Measurements from ENCODE around the gene ITPK1. TPM values are rescaled to one million over a fixed set of nuclear protein-coding genes. Genes with fewer than 3 reads are reported as not detected.

The ITPK1 gene
- total and polyA plus RNA-seq, 2 experiments from 2014 or later, result 18.7 to 35.0 TPM

DNA sequence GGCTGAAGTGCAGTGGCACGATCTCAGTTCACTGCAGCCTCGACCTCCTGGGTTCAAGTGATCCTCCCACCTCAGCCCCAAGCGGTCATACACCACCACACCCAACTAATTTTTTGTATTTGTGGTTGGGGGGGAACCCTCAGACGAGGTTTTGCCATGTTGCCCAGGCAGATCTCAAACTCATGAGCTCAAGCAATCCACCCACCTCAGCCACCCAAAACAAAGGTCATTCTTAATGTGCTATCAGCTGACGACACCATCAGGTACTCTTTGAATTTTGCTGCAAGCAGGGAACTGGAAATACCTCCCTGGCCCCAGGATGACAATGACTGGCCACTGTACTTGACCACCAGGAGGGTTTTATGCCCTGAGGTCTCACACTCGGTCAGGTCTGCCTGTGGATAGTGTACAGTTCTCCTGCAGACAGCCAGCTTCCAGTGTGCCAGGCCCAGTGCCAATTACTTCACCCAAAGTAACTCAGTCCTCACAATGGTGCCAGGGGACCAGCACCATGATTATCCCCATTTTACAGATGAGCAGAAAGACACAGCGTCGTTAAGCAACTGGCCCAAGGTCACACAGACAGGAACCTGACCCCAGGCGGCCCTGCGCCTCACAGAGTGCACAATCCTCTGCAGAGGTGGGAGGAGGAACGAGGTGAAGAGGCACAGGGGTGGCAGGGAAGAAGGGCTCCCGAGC lies 42.9 kb downstream of the ITPK1 start:
- TF ChIP-seq EZH2phosphoT487 (IDR thresholded peaks at IDR 0.05; ENCODE audit: insufficient read depth, low read depth) (no peak), EZH2 (IDR thresholded peaks at IDR 0.05; ENCODE audit: insufficient read depth, poor library complexity, severe bottlenecking) (no peak)
- 93 to 95% methylated on average over 12 of the region's 12 CpGs for WGBS, 2 experiments (ENCODE audit: low coverage in 1 of 2, low lambda C conversion rate in 2 of 2, missing lambda C conversion rate in 2 of 2)
- H3K27ac ChIP-seq, result no peak overlapping the region

DNA sequence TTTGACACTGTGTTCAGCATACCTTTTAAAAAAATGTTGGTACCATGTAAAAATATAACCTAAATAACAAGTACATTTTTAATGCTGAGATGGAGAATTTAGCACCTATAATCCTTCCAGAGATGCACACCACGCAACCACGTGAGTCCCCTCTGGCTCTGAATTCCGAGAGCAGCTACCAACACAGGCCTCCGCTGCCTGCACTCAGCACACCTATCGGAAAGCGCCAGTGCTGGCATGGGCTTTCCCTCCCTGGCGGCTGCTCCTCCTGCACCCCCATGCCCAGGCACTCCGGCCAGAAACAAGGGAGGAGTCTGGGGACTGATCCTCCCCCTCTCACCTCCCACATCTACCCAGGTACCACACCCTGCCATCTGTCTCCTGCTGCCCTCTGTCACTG lies 47.0 kb downstream of the ITPK1 start:
- H3K4me1 ChIP-seq (ENCODE audit: insufficient read depth), result peaks cover 36% of the 10 kb centered on the region
- H3K36me3 ChIP-seq (ENCODE audit: low read depth), result no peaks in the 10 kb centered on the region
- H4K20me1 ChIP-seq (ENCODE audit: insufficient read depth), result no peaks in the 10 kb centered on the region
- no peak overlapping the region for H3K27ac ChIP-seq
- DNase-seq, result no peak
- no peak for TF ChIP-seq EZH2phosphoT487 (IDR thresholded peaks at IDR 0.05; ENCODE audit: insufficient read depth, low read depth)
- no peak for TF ChIP-seq EZH2 (IDR thresholded peaks at IDR 0.05; ENCODE audit: insufficient read depth, poor library complexity, severe bottlenecking)
- H3K4me3 ChIP-seq, result no peak overlapping the region
- H3K79me2 ChIP-seq (ENCODE audit: insufficient read depth), result no peaks in the 10 kb centered on the region
- no peaks in the 10 kb centered on the region; the same call in 1 of the 2 replicates for H3F3A ChIP-seq (ENCODE audit: insufficient read depth)
- no peaks in the 10 kb centered on the region for H3K9me3 ChIP-seq (ENCODE audit: low read depth)
- no peaks in the 10 kb centered on the region for H3K27me3 ChIP-seq (replicated peaks; ENCODE audit: insufficient read depth)
- no peak overlapping the region for H2AFZ ChIP-seq
- H3K4me2 ChIP-seq (ENCODE audit: unreplicated experiment), result no peak overlapping the region
- in situ Hi-C loops (cut with MboI), result no loop called here
- no peak overlapping the region for H3K9ac ChIP-seq
- 95 to 98% methylated on average over 8 of the region's 8 CpGs for WGBS, 2 experiments (ENCODE audit: low coverage in 1 of 2, low lambda C conversion rate in 2 of 2, missing lambda C conversion rate in 2 of 2)
- no peaks in the 10 kb centered on the region for H3K9me2 ChIP-seq (ENCODE audit: insufficient read depth)

More for the DNA sequence above, 42.9 kb downstream of the ITPK1 start:
- H3K9ac ChIP-seq, result no peak overlapping the region
- H3K79me2 ChIP-seq (ENCODE audit: insufficient read depth), result 0 out of 2 replicates have a peak, but pooled peaks cover 3% of the 10 kb centered on the region
- no peaks in the 10 kb centered on the region for H3K36me3 ChIP-seq (ENCODE audit: low read depth)
- H3K9me2 ChIP-seq (ENCODE audit: insufficient read depth), result no peaks in the 10 kb centered on the region
- H3F3A ChIP-seq (ENCODE audit: insufficient read depth), result no peaks in the 10 kb centered on the region
- no peak overlapping the region for H3K4me3 ChIP-seq
- no peak overlapping the region for H2AFZ ChIP-seq
- H3K9me3 ChIP-seq (ENCODE audit: low read depth), result no peaks in the 10 kb centered on the region
- H4K20me1 ChIP-seq (ENCODE audit: insufficient read depth), result no peaks in the 10 kb centered on the region
- in situ Hi-C loops (cut with MboI), result no loop called here
- peaks cover 25% of the 10 kb centered on the region for H3K4me1 ChIP-seq (ENCODE audit: insufficient read depth)
- H3K4me2 ChIP-seq (ENCODE audit: unreplicated experiment), result peak overlapping the region; percentile 34
- no peak for DNase-seq
- no peaks in the 10 kb centered on the region for H3K27me3 ChIP-seq (replicated peaks; ENCODE audit: insufficient read depth)

DNA sequence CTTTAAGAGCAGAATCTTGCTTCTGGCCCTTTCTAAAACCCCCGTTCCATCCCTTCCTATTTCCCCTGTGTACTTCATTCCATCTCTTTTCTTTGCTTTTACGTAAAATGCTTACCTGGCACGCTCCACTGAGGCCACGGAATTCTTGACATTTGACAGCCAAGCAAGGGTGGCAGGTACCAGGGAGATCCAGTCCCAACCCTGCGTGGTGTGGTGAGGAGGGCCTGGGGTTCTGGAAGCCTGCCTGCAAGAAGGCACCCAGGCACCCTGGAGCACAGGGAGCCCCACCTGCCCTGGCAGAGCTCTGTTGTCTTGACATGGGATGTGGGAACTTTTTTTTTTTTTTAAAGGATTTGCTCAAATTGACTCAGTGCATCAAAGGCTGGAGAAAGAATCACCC lies 48.6 kb downstream of the ITPK1 start:
- Histone ChIP-seq H3K9me3 (ENCODE audit: low read depth) (no peaks in the 10 kb centered on the region), H3K79me2 (ENCODE audit: insufficient read depth) (no peaks in the 10 kb centered on the region), H4K20me1 (ENCODE audit: insufficient read depth) (no peaks in the 10 kb centered on the region), H3K9ac (no peak overlapping the region), H3K4me3 (no peak overlapping the region), H3K4me2 (ENCODE audit: unreplicated experiment) (no peak overlapping the region), H3K27ac (no peak overlapping the region), H3K36me3 (ENCODE audit: low read depth) (no peaks in the 10 kb centered on the region), H3K27me3 (replicated peaks; ENCODE audit: insufficient read depth) (no peaks in the 10 kb centered on the region), H3K9me2 (ENCODE audit: insufficient read depth) (no peaks in the 10 kb centered on the region), H3K4me1 (ENCODE audit: insufficient read depth) (peaks cover 20% of the 10 kb centered on the region), H2AFZ (no peak overlapping the region), H3F3A (ENCODE audit: insufficient read depth) (no peaks in the 10 kb centered on the region; the same call in 1 of the 2 replicates)
- no peak for TF ChIP-seq EZH2 (IDR thresholded peaks at IDR 0.05; ENCODE audit: insufficient read depth, poor library complexity, severe bottlenecking)
- 96 to 99% methylated on average over 5 of the region's 5 CpGs for WGBS, 2 experiments (ENCODE audit: low coverage in 1 of 2, low lambda C conversion rate in 2 of 2, missing lambda C conversion rate in 2 of 2)
- DNase-seq, result no peak
- in situ Hi-C loops (cut with MboI), result no loop called here

DNA sequence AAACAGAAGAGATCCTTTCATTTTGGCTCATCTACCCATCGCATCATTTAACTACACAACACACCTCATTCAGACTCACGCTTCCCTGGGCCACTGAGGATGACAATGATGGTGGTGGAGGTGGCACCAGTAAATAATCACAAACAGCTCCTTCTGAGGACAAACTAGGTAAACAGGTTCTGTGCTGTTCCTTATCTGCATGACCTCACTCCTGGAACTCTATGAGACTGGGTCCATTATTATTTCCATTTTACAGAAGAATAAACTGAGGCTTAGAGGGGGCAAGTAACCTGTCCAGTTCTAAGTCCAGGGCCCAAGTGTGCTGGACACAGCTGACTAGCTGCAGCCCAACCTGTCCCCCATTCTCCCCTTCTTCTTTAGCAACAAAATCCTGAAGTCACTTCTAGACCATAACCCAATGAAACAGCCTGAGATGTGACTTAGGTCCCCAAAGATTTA lies 50.4 kb downstream of the ITPK1 start:
- H4K20me1 ChIP-seq (ENCODE audit: insufficient read depth), result no peaks in the 10 kb centered on the region
- H3K9me3 ChIP-seq (ENCODE audit: low read depth), result no peaks in the 10 kb centered on the region
- H3K79me2 ChIP-seq (ENCODE audit: insufficient read depth), result no peaks in the 10 kb centered on the region
- H3K9ac ChIP-seq, result no peak overlapping the region
- H3K27me3 ChIP-seq (replicated peaks; ENCODE audit: insufficient read depth), result no peaks in the 10 kb centered on the region
- no peak overlapping the region for H3K4me3 ChIP-seq
- no peaks in the 10 kb centered on the region for H3K9me2 ChIP-seq (ENCODE audit: insufficient read depth)
- no peak overlapping the region for H3K4me2 ChIP-seq (ENCODE audit: unreplicated experiment)
- in situ Hi-C loops (cut with MboI), result no loop called here
- 49 to 75% methylated on average over 2 of the region's 2 CpGs for WGBS, 2 experiments (ENCODE audit: low coverage in 1 of 2, low lambda C conversion rate in 2 of 2, missing lambda C conversion rate in 2 of 2)
- no peak overlapping the region for H2AFZ ChIP-seq
- no peak for DNase-seq
- peaks cover 20% of the 10 kb centered on the region for H3K4me1 ChIP-seq (ENCODE audit: insufficient read depth)
- H3K36me3 ChIP-seq (ENCODE audit: low read depth), result no peaks in the 10 kb centered on the region
- H3K27ac ChIP-seq, result no peak overlapping the region
- no peak for TF ChIP-seq EZH2phosphoT487 (IDR thresholded peaks at IDR 0.05; ENCODE audit: insufficient read depth, low read depth)
- H3F3A ChIP-seq (ENCODE audit: insufficient read depth), result no peaks in the 10 kb centered on the region; the same call in 1 of the 2 replicates

All from GM23248 (cell line).